ENCODE results near the gene ACAT2. TPM values are rescaled to one million over a fixed set of nuclear protein-coding genes. Genes with fewer than 3 reads are reported as not detected.

Gene ACAT2
- total RNA-seq (2022; extraction: Qiagen RNA extraction): 26.4 to 29.8 TPM (median 28.5 TPM) in 5 replicates

DNA sequence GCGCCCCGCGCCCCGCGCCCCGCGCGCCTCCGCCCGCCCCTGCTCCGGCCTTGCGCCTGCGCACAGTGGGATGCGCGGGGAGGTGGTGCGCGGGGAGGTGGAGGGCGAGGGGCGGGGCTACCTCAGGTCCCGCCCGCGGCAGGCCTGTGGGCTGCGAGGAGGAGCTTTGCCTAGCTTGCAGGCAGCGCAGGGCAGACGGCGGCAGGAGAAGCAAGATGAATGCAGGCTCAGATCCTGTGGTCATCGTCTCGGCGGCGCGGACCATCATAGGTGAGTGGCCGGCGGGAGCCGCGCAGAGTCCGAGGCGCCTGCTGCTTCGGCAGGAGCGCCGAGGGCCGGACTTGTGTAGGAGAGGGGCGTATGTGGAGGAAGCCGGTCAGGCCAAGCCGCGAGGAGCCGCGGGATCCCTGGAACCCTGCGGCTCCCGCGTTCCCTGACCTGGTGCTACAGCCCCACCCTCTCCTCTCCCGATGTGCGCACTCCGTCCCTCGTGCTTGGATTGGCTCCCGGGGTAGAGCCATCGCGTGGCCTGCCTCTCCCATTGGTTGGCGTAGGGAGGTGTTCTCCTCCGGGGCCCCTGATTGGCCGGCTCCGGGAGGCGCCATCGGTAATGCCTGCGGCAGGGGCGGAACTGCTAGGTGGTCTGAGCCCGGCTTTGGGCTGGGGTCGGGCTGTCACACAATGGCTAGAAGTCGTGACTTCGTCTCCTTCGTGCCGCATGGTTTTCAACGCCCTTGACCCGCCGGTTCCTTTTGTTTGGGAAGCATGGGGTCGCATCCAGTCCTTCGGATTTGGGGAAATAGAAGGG lies at the start of gene ACAT2:
ACAT2 (plus strand) TSS at position 173 of the 808 bp plus-strand sequence; CDS start at position 216, 43 bp downstream.

DNA sequence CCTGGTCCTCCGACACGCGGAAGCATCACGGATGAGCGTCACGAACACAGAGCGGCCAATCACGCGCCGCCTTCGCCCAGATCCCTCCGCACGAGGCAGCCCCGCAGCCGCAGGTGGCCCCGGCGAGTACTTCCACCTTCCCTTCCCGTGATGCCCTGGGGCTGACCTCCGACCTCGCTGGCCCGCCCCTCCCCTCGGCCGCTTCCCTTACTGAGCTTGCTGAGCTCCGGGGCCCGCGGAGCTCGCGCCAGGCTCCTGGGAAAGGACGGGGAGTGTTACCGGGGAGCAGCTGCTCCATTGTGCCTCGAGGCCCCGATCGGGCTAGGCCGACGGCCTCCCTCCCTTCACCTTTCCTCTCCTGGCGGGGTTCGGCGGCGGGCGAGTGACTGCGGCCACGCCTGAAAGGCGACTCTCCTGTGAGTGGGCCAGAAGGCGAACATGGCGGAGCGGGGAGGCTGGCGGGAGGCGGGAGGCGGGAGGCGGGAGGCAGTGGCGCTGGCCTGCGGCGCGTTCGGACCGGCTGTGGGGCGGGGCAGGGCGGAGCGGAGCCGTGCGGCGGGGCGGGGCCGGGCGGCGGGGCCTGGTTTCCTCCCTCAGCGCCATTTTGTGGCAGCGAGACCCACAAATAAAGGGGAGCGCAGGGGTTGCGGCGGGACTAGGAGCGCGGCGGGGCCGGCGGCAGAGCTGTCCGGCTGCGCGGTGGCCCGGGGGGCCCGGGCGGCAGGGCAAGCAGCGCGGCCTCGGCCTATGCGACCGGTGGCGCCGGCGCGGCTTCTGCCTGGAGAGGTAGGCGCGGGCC lies 34.7 kb upstream of the ACAT2 start, which contains the start of gene WTAP:
WTAP (plus strand) TSS at position 589 of the 799 bp plus-strand sequence. CDS start 8,760 bp downstream, outside the sequence.

DNA sequence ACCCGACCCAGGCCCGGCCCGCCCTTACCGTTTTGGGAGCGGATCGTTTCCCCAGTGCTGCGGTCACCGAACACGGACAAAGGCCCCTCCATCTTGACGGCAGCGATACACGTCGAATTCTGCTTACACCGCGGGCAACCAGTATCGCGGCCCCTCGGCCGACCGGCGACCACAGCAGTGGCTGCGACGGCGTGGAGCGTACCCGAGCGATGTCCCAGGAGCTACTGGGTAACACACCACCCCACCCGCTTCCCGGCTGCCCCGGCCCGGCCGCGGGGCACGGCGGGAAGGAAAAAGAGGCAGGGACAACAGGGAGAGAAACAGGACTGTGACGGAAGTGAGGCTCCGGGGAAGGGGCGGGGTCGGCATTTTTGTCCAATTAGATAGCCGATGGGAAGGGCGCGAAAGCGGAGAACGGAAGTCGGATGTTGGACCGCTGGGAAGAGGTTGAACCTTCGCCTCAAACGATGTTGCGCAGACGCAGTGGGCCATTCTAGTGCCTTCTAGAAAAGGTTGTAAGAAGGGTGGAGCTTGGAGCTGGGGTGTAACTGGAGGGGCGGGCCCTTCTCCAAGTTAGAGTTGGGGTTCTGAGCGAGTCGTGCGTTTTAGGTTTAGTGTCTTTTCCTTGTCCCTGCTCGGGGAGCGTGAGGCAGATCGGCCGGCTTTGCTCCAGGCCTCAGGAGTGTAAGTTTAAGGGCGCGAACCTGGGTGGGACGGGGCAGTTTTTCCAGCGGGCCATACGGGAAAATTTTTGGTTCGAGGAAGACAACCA lies 27.7 kb downstream of the ACAT2 start, which contains the start of gene TCP1:
TCP1 (minus strand) TSS at position 226 of the 772 bp plus-strand sequence; CDS start at position 92, 134 bp downstream.

DNA sequence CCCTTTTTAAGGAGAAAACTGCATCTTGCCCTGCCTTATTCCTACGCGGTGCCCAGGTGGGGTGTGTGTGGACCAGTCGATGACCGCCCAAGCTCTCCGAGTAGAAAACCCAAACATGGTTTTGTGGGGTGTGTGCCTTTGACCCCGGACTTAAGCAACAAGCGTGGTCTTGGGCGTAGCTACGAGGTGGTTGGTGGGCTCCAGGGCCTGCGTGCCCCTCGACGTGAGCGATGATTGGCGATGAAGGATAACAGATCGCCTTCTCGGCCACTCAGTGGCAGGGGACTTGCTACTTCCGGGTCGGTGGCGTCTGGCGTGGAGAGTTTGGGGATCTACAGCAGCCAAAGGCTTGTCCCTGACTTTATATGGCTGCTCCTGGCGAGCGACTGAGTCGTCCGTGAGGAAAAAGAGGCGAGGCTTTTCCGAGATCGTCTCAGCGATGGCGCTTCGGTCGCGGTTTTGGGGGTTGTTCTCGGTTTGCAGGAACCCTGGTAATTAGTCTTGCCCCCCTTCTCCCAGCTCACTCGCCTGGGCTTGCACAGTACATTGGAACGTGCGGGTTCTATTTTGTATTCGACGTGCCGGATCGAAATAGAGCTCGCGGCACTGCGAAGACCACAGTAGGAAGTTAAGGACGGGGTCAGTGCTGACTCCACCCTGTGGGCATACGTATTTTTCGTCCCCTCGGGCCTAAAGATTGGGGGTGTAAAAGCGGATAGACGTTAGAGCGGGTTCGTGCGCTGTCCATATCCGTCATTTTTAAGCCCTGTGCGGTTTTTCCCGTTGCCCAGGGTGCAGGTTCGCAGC lies 28.5 kb downstream of the ACAT2 start, which contains the start of gene MRPL18:
MRPL18 (plus strand) TSS at position 319 of the 807 bp plus-strand sequence; CDS start at position 440, 121 bp downstream.

DNA sequence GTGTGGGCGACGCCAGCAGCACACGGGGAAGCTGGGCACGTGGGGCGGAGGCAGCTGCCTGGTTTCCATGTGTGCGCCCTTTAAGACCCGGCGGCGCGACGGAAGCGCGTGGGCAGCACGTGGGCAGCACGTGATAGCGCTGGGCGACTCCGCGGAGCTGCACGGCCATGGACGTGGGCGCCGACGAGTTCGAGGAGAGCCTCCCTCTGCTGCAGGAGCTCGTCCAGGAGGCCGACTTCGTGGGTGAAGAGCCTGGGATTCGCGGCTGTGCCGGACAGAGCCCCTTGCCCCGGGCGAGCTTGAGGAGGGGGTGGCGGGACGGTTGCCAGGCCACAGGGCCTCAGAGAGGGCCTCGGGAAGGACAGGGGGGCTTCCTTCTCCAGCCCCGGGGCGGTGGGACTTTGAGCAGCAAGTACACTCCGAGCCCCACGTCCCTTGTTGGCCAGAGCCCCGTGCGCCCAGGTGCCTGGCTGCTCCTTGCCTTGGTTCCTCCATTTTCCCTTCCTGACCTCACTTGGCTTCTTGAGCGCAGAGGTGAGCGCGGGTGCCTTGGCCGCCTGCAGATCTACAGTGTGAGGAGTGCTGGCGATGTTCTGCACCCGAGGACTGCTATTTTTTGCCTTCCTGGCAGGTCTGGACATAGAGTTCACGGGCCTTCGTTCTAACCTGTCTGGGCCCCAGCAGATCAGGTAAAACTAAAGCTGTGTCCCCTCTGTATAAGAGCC lies 38.5 kb downstream of the ACAT2 start, which contains the start of gene PNLDC1:
PNLDC1 (plus strand) TSS at position 136 of the 725 bp plus-strand sequence; CDS start at position 168, 32 bp downstream.

Other genes with a start within 250 kb of the ACAT2 start
- 164 to 212 TPM (median 181 TPM) in 5 replicates for gene SOD2, start 68.8 kb upstream of the ACAT2 start, total RNA-seq (2022; extraction: Qiagen RNA extraction)
- 66.1 to 69.9 TPM (median 68.9 TPM) in 5 replicates for gene WTAP, start 34.5 kb upstream of the ACAT2 start, total RNA-seq (2022; extraction: Qiagen RNA extraction)
- gene TCP1, start 27.6 kb downstream of the ACAT2 start, total RNA-seq (2022; extraction: Qiagen RNA extraction): 210 to 241 TPM (median 222 TPM) in 5 replicates
- 76.5 to 102 TPM (median 87.7 TPM) in 5 replicates for gene MRPL18, start 28.4 kb downstream of the ACAT2 start, total RNA-seq (2022; extraction: Qiagen RNA extraction)
- gene PNLDC1, start 38.2 kb downstream of the ACAT2 start, total RNA-seq (2022; extraction: Qiagen RNA extraction): 0.10 TPM in 1 of 5 replicates, not detected in the others
- gene MAS1, start 128.9 kb downstream of the ACAT2 start, total RNA-seq (2022; extraction: Qiagen RNA extraction): 0.01 TPM in 1 of 5 replicates, not detected in the others
- gene IGF2R, start 207.0 kb downstream of the ACAT2 start, total RNA-seq (2022; extraction: Qiagen RNA extraction): 26.5 to 33.4 TPM (median 29.9 TPM) in 5 replicates

All from A549 treated with Mapracorat at 1 μM for 4 hours (cell line).